NCI-H82 (cell line): ENCODE results near the gene ATP1B3.
A peak's percentile ranks its signal among the peaks of the same experiment; 100 is the strongest.
"Not testable (repeated sequence)": the region's sequence is repeated elsewhere in the genome, so short reads cannot be mapped to it uniquely, and the experiment has no call there.

Experiments used
- DNase-seq: peaks from one replicate; lab custom pipeline; 2025; lab: John Stamatoyannopoulos, UW

Gene ATP1B3

GRCh38 chr3:141905129-141905528 lies 28.7 kb downstream of the ATP1B3 start:
- no peak for DNase-seq

- no peak for DNase-seq
These were observed 33.0 kb downstream of the ATP1B3 start for GRCh38 chr3:141909408-141909807.

- not testable (repeated sequence) for DNase-seq
These were observed 33.5 kb downstream of the ATP1B3 start for GRCh38 chr3:141909986-141910385.

- DNase-seq = peak; percentile 84
These were observed 36.8 kb downstream of the ATP1B3 start for GRCh38 chr3:141913150-141913811.

- no peak for DNase-seq
These were observed 37.9 kb downstream of the ATP1B3 start for GRCh38 chr3:141914311-141914710.

- no peak for DNase-seq
These were observed 38.6 kb downstream of the ATP1B3 start for GRCh38 chr3:141915016-141915415.

GRCh38 chr3:141915766-141916165 lies 39.3 kb downstream of the ATP1B3 start:
- peak; percentile 34 for DNase-seq

GRCh38 chr3:141920701-141921100 lies 44.3 kb downstream of the ATP1B3 start:
- DNase-seq = peak; percentile 44

GRCh38 chr3:141921316-141921715 lies 44.9 kb downstream of the ATP1B3 start:
- DNase-seq = no peak

GRCh38 chr3:141925677-141926076 lies 49.2 kb downstream of the ATP1B3 start:
- DNase-seq = not testable (repeated sequence)

GRCh38 chr3:141926929-141927328 lies 50.5 kb downstream of the ATP1B3 start:
- DNase-seq = no peak

- peak; percentile 58 for DNase-seq
These were observed 52.3 kb downstream of the ATP1B3 start for GRCh38 chr3:141928631-141929270.

GRCh38 chr3:141929341-141929995 lies 53.0 kb downstream of the ATP1B3 start:
- DNase-seq = no peak

- DNase-seq = no peak
These were observed 54.4 kb downstream of the ATP1B3 start for GRCh38 chr3:141930801-141931200.

- no peak for DNase-seq
These were observed 57.2 kb downstream of the ATP1B3 start for GRCh38 chr3:141933421-141934300.

GRCh38 chr3:141934354-141934753 lies 57.9 kb downstream of the ATP1B3 start:
- DNase-seq = no peak

GRCh38 chr3:141938011-141938500 lies 61.6 kb downstream of the ATP1B3 start:
- no peak for DNase-seq

GRCh38 chr3:141939759-141940158 lies 63.3 kb downstream of the ATP1B3 start:
- no peak for DNase-seq

- peak; percentile 74 for DNase-seq
These were observed 63.8 kb downstream of the ATP1B3 start for GRCh38 chr3:141940194-141940776.

- DNase-seq = no peak
These were observed 64.7 kb downstream of the ATP1B3 start for GRCh38 chr3:141941093-141941492.

GRCh38 chr3:141942006-141942405 lies 65.6 kb downstream of the ATP1B3 start:
- no peak for DNase-seq
